Measurements from ENCODE around the gene BLVRA.

BLVRA gene

GRCh38 chr7:43771573-43771972 lies 13.1 kb downstream of the BLVRA start:
- TF ChIP-seq NFIC (IDR thresholded peaks at IDR 0.05) = no peak
- no peak for TF ChIP-seq ZBTB7A (IDR thresholded peaks at IDR 0.05; ENCODE audit: low read depth)
- TF ChIP-seq TAF1 (IDR thresholded peaks at IDR 0.05; ENCODE audit: low read depth) = no peak
- TF ChIP-seq CREB1 (IDR thresholded peaks at IDR 0.05; ENCODE audit: low read depth) = no peak
- no peak for TF ChIP-seq TEAD4 (IDR thresholded peaks at IDR 0.05)
- TF ChIP-seq REST (IDR thresholded peaks at IDR 0.05; ENCODE audit: low read depth) = no peak
- no peak for TF ChIP-seq TCF12 (IDR thresholded peaks at IDR 0.05; ENCODE audit: low read depth)
- no peak for TF ChIP-seq EP300 (IDR thresholded peaks at IDR 0.05; ENCODE audit: borderline replicate concordance)
- TF ChIP-seq YY1 (IDR thresholded peaks at IDR 0.05; ENCODE audit: low read depth) = no peak
- no peak for TF ChIP-seq FOXM1 (IDR thresholded peaks at IDR 0.05; ENCODE audit: borderline replicate concordance, low read depth)
- TF ChIP-seq EGR1 (IDR thresholded peaks at IDR 0.05) = no peak

GRCh38 chr7:43779045-43779812 lies 20.7 kb downstream of the BLVRA start:
- TF ChIP-seq EGR1 (IDR thresholded peaks at IDR 0.05) = no peak
- TF ChIP-seq MAX (IDR thresholded peaks at IDR 0.05) = no peak
- no peak for TF ChIP-seq TCF12 (IDR thresholded peaks at IDR 0.05; ENCODE audit: low read depth)
- TF ChIP-seq CREB1 (IDR thresholded peaks at IDR 0.05; ENCODE audit: low read depth) = no peak
- TF ChIP-seq YY1 (IDR thresholded peaks at IDR 0.05; ENCODE audit: low read depth) = no peak
- TF ChIP-seq FOXM1 (IDR thresholded peaks at IDR 0.05; ENCODE audit: borderline replicate concordance, low read depth) = no peak
- TF ChIP-seq USF1 (IDR thresholded peaks at IDR 0.05) = no peak
- no peak for TF ChIP-seq RAD21 (IDR thresholded peaks at IDR 0.05; ENCODE audit: low read depth)
- TF ChIP-seq EP300 (IDR thresholded peaks at IDR 0.05; ENCODE audit: borderline replicate concordance) = no peak
- no peak for TF ChIP-seq NFIC (IDR thresholded peaks at IDR 0.05)
- TF ChIP-seq CEBPB (IDR thresholded peaks at IDR 0.05) = no peak
- no peak for TF ChIP-seq ZBTB7A (IDR thresholded peaks at IDR 0.05; ENCODE audit: low read depth)
- no peak for TF ChIP-seq REST (IDR thresholded peaks at IDR 0.05; ENCODE audit: low read depth)
- no peak for TF ChIP-seq TAF1 (IDR thresholded peaks at IDR 0.05; ENCODE audit: low read depth)
- no peak for TF ChIP-seq TEAD4 (IDR thresholded peaks at IDR 0.05)

- TF ChIP-seq CREB1 (IDR thresholded peaks at IDR 0.05; ENCODE audit: low read depth) (no peak), ZBTB7A (IDR thresholded peaks at IDR 0.05; ENCODE audit: low read depth) (no peak), EGR1 (IDR thresholded peaks at IDR 0.05) (no peak), RAD21 (IDR thresholded peaks at IDR 0.05; ENCODE audit: low read depth) (no peak), EP300 (IDR thresholded peaks at IDR 0.05; ENCODE audit: borderline replicate concordance) (no peak), CEBPB (IDR thresholded peaks at IDR 0.05) (no peak), TEAD4 (IDR thresholded peaks at IDR 0.05) (no peak), MAX (IDR thresholded peaks at IDR 0.05) (no peak), FOXM1 (IDR thresholded peaks at IDR 0.05; ENCODE audit: borderline replicate concordance, low read depth) (no peak), TCF12 (IDR thresholded peaks at IDR 0.05; ENCODE audit: low read depth) (no peak), REST (IDR thresholded peaks at IDR 0.05; ENCODE audit: low read depth) (no peak), USF1 (IDR thresholded peaks at IDR 0.05) (no peak), TAF1 (IDR thresholded peaks at IDR 0.05; ENCODE audit: low read depth) (no peak), YY1 (IDR thresholded peaks at IDR 0.05; ENCODE audit: low read depth) (no peak)
Measured at GRCh38 chr7:43781726-43782607, 23.5 kb downstream of the BLVRA start.
